Measurements from ENCODE around the gene SCT.

DNA sequence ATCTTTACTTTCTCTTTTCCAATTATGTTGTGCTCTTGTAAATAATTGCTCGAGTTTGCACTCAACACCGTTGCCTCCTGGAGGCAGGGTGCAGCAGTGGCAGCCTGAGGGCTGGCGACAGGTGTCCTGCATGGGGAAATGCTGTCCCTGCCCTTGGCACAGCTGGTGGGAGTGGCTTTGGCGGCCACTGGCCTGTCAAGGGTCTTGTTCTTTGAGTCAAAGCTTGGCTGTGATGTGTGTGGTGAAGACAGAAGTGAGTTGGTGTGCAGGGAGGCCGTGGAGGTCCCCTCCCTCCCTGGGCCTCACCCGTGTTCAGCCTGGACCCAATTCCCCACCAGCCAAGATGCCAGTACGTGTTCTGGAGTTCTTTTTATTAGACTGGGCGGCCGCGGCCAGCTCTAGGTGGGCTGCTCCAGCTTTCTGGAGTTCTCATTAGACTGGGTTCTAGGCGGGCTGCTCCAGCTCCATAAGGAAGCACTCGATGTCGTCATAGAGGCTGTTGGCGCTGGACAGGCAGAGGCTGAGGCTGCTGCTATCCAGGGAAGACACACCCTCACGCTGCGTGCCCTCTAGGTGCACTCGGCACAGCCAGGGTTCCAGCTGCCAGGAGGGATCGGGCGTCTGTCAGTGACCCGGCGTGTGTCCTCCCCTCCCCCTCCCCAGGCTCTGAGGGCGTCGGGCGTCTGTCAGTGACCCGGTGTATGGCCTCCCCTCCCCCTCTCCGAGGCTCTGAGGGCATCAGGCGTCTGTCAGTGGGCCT is 14.6 kb downstream of the SCT start:
- TF ChIP-seq CTCF (conservative IDR thresholded peaks at IDR 0.05; ENCODE audit: low read depth, low read length) (0 out of 2 replicates have a peak, but pooled peaks have one; percentile 16), EZH2 (IDR thresholded peaks at IDR 0.05; ENCODE audit: borderline replicate concordance, low read depth, low read length, poor library complexity, severe bottlenecking) (no peak)
